ENCODE data around the gene CRIP1.

Gene CRIP1

GRCh38 chr14:105448706-105449111 lies 38.0 kb upstream of the CRIP1 start:
- Histone ChIP-seq H3K36me3 (ENCODE audit: insufficient read depth, low read length) (peaks cover 28% of the 10 kb centered on the region; the same call in 1 of the 2 replicates), H3K27ac (no peak overlapping the region), H3K9ac (ENCODE audit: insufficient read length) (no peak overlapping the region), H3K9me3 (ENCODE audit: low read depth, low read length) (no peaks in the 10 kb centered on the region), H3K4me3 (no peak overlapping the region)
- TF ChIP-seq POLR2AphosphoS5 (IDR thresholded peaks at IDR 0.05; ENCODE audit: borderline replicate concordance, low read depth, low read length), result no peak; the same call in 1 of the 2 replicates
- no peak for TF ChIP-seq EZH2 (IDR thresholded peaks at IDR 0.05)
- TF ChIP-seq FOXP2 (optimal IDR thresholded peaks at IDR 0.05; ENCODE audit: control extremely low read depth, extremely low read length, insufficient read depth), result no peak
- no peak for DNase-seq (ENCODE audit: low read depth, low spot score)

GRCh38 chr14:105449276-105450122 lies 37.2 kb upstream of the CRIP1 start:
- Histone ChIP-seq H3K9ac (ENCODE audit: insufficient read length) (no peak overlapping the region), H3K27ac (no peak overlapping the region), H3K9me3 (ENCODE audit: low read depth, low read length) (no peaks in the 10 kb centered on the region), H3K4me3 (no peak overlapping the region), H3K36me3 (ENCODE audit: insufficient read depth, low read length) (peaks cover 36% of the 10 kb centered on the region; the same call in 1 of the 2 replicates)
- TF ChIP-seq FOXP2 (optimal IDR thresholded peaks at IDR 0.05; ENCODE audit: control extremely low read depth, extremely low read length, insufficient read depth), result no peak
- TF ChIP-seq EZH2 (IDR thresholded peaks at IDR 0.05), result no peak
- TF ChIP-seq POLR2AphosphoS5 (IDR thresholded peaks at IDR 0.05; ENCODE audit: borderline replicate concordance, low read depth, low read length), result no peak
- DNase-seq (ENCODE audit: low read depth, low spot score), result no peak

DNA sequence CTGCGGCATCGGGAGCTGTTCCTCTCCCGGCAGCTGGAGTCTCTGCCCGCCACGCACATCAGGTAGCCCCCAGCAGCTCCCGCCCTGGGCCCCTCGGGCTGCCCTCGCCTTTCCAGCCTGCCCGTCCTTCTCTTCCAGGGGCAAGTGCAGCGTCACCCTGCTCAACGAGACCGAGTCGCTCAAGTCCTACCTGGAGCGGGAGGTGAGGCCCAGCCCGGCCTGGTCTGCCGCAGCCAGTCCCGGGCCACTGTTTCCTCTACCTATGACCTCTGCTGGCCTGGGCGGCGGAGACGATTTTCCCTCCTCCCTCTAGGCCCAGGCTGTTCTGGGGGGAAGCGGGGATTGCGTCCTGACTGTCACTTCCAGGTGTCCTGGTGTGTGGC lies 36.6 kb upstream of the CRIP1 start:
- H3K36me3 ChIP-seq (ENCODE audit: insufficient read depth, low read length), result peaks cover 39% of the 10 kb centered on the region; the same call in 1 of the 2 replicates
- no peaks in the 10 kb centered on the region for H3K9me3 ChIP-seq (ENCODE audit: low read depth, low read length)
- H3K9ac ChIP-seq (ENCODE audit: insufficient read length), result no peak overlapping the region
- H3K4me3 ChIP-seq, result no peak overlapping the region
- no peak overlapping the region for H3K27ac ChIP-seq
- TF ChIP-seq EZH2 (IDR thresholded peaks at IDR 0.05), result no peak
- TF ChIP-seq FOXP2 (optimal IDR thresholded peaks at IDR 0.05; ENCODE audit: control extremely low read depth, extremely low read length, insufficient read depth), result no peak
- no peak for TF ChIP-seq POLR2AphosphoS5 (IDR thresholded peaks at IDR 0.05; ENCODE audit: borderline replicate concordance, low read depth, low read length)
- DNase-seq (ENCODE audit: low read depth, low spot score), result no peak

- no peak for DNase-seq (ENCODE audit: low read depth, low spot score)
- Histone ChIP-seq H3K36me3 (ENCODE audit: insufficient read depth, low read length) (peaks cover 46% of the 10 kb centered on the region; the same call in 1 of the 2 replicates), H3K4me3 (no peak overlapping the region), H3K9ac (ENCODE audit: insufficient read length) (no peak overlapping the region), H3K9me3 (ENCODE audit: low read depth, low read length) (no peaks in the 10 kb centered on the region), H3K27ac (no peak overlapping the region)
- TF ChIP-seq EZH2 (IDR thresholded peaks at IDR 0.05) (no peak), FOXP2 (optimal IDR thresholded peaks at IDR 0.05; ENCODE audit: control extremely low read depth, extremely low read length, insufficient read depth) (no peak), POLR2AphosphoS5 (IDR thresholded peaks at IDR 0.05; ENCODE audit: borderline replicate concordance, low read depth, low read length) (no peak)
Observed at GRCh38 chr14:105450864-105451720, 35.6 kb upstream of the CRIP1 start.

DNA sequence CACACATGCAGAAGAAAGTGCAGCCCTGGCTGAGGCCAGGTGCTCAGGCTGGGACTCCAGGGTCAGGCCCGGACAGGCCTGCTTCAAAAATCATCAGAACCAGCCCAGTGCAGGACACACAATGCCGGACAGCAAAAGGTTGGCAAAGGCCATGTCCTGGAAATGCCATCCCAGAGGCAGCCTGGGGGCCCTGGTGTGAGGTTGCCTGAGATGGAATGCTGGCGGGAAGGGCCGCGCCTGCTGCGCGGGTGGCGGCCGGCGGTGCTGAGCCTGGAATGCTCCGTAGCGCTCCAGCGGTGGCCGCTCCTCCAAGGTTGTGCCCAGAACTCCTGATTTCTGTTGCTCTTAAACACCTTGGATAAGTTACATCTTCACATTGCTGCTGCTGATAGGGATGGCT lies 33.7 kb upstream of the CRIP1 start:
- Histone ChIP-seq H3K27ac (no peak overlapping the region), H3K36me3 (ENCODE audit: insufficient read depth, low read length) (peaks cover 59% of the 10 kb centered on the region; the same call in 1 of the 2 replicates), H3K9ac (ENCODE audit: insufficient read length) (no peak overlapping the region), H3K4me3 (no peak overlapping the region), H3K9me3 (ENCODE audit: low read depth, low read length) (no peaks in the 10 kb centered on the region)
- no peak for DNase-seq (ENCODE audit: low read depth, low spot score)
- TF ChIP-seq FOXP2 (optimal IDR thresholded peaks at IDR 0.05; ENCODE audit: control extremely low read depth, extremely low read length, insufficient read depth) (no peak), EZH2 (IDR thresholded peaks at IDR 0.05) (no peak), POLR2AphosphoS5 (IDR thresholded peaks at IDR 0.05; ENCODE audit: borderline replicate concordance, low read depth, low read length) (no peak)

- no peak overlapping the region for H3K27ac ChIP-seq
- DNase-seq (ENCODE audit: low read depth, low spot score), result no peak
- peaks cover 59% of the 10 kb centered on the region; the same call in 1 of the 2 replicates for H3K36me3 ChIP-seq (ENCODE audit: insufficient read depth, low read length)
- no peak overlapping the region for H3K4me3 ChIP-seq
- no peak overlapping the region for H3K9ac ChIP-seq (ENCODE audit: insufficient read length)
- H3K9me3 ChIP-seq (ENCODE audit: low read depth, low read length), result no peaks in the 10 kb centered on the region
- TF ChIP-seq FOXP2 (optimal IDR thresholded peaks at IDR 0.05; ENCODE audit: control extremely low read depth, extremely low read length, insufficient read depth) (no peak), POLR2AphosphoS5 (IDR thresholded peaks at IDR 0.05; ENCODE audit: borderline replicate concordance, low read depth, low read length) (no peak), EZH2 (IDR thresholded peaks at IDR 0.05) (no peak)
Observed at GRCh38 chr14:105453847-105454246, 32.8 kb upstream of the CRIP1 start.

GRCh38 chr14:105455086-105455640 lies 31.5 kb upstream of the CRIP1 start:
- H3K27ac ChIP-seq, result no peak overlapping the region
- DNase-seq (ENCODE audit: low read depth, low spot score), result no peak
- no peak overlapping the region for H3K9ac ChIP-seq (ENCODE audit: insufficient read length)
- H3K9me3 ChIP-seq (ENCODE audit: low read depth, low read length), result no peaks in the 10 kb centered on the region
- TF ChIP-seq POLR2AphosphoS5 (IDR thresholded peaks at IDR 0.05; ENCODE audit: borderline replicate concordance, low read depth, low read length) (no peak), FOXP2 (optimal IDR thresholded peaks at IDR 0.05; ENCODE audit: control extremely low read depth, extremely low read length, insufficient read depth) (no peak), EZH2 (IDR thresholded peaks at IDR 0.05) (no peak)
- no peak overlapping the region for H3K4me3 ChIP-seq
- peaks cover 48% of the 10 kb centered on the region; the same call in 1 of the 2 replicates for H3K36me3 ChIP-seq (ENCODE audit: insufficient read depth, low read length)

Measured in SK-N-MC (cell line).